ENCODE data around the gene CTSL.

Gene CTSL

GRCh38 chr9:87713278-87713987 is 12.5 kb upstream of the CTSL start:
- H3K4me1 ChIP-seq (ENCODE audit: control insufficient read depth, low read length): no peaks in the 10 kb centered on the region
- H3K79me2 ChIP-seq (ENCODE audit: control insufficient read depth, low read length): no peaks in the 10 kb centered on the region
- H3K9me3 ChIP-seq (ENCODE audit: control insufficient read depth, insufficient read depth, low read length): no peaks in the 10 kb centered on the region
- no peak for TF ChIP-seq EZH2phosphoT487 (IDR thresholded peaks at IDR 0.05; ENCODE audit: borderline replicate concordance, low read length)
- TF ChIP-seq, protein P1, sequence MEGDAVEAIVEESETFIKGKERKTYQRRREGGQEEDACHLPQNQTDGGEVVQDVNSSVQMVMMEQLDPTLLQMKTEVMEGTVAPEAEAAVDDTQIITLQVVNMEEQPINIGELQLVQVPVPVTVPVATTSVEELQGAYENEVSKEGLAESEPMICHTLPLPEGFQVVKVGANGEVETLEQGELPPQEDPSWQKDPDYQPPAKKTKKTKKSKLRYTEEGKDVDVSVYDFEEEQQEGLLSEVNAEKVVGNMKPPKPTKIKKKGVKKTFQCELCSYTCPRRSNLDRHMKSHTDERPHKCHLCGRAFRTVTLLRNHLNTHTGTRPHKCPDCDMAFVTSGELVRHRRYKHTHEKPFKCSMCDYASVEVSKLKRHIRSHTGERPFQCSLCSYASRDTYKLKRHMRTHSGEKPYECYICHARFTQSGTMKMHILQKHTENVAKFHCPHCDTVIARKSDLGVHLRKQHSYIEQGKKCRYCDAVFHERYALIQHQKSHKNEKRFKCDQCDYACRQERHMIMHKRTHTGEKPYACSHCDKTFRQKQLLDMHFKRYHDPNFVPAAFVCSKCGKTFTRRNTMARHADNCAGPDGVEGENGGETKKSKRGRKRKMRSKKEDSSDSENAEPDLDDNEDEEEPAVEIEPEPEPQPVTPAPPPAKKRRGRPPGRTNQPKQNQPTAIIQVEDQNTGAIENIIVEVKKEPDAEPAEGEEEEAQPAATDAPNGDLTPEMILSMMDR (IDR thresholded peaks at IDR 0.05; ENCODE audit: low read depth, low read length, poor library complexity, severe bottlenecking): no peak
- no peaks in the 10 kb centered on the region for H3K36me3 ChIP-seq (ENCODE audit: control insufficient read depth, low read length)
- no peaks in the 10 kb centered on the region for H4K20me1 ChIP-seq (ENCODE audit: control insufficient read depth, insufficient read depth, low read depth, low read length)
- no peaks in the 10 kb centered on the region for H3K27me3 ChIP-seq (ENCODE audit: control insufficient read depth, low read length)
- H3F3A ChIP-seq (ENCODE audit: control insufficient read depth, insufficient read depth): no peaks in the 10 kb centered on the region
- H3K4me2 ChIP-seq (ENCODE audit: low read length): no peak overlapping the region
- no peak overlapping the region for H3K4me3 ChIP-seq (ENCODE audit: low read length)
- H3K9me2 ChIP-seq (replicated peaks; ENCODE audit: control insufficient read depth, low read length): no peaks in the 10 kb centered on the region
- no peak overlapping the region for H3K27ac ChIP-seq (ENCODE audit: low read depth, low read length)

DNA sequence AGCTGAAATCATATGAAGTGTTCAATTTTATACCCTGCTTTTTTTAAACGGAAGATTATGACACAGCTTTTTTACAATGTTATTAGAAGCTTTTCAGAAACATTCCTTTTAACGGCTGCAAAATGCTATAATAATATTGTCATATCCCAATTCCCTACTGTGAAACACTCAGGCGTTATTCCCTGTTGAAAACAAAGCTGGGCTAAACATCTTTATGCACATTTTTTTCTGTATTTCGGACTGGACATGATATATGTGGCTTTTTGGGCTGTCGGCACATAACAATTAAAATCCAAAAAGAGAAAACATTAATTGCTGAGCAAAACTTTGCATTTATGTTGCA is 12.0 kb upstream of the CTSL start:
- no peak overlapping the region for H3K4me2 ChIP-seq (ENCODE audit: low read length)
- H3K36me3 ChIP-seq (ENCODE audit: control insufficient read depth, low read length): no peaks in the 10 kb centered on the region
- H3K79me2 ChIP-seq (ENCODE audit: control insufficient read depth, low read length): no peaks in the 10 kb centered on the region
- H3K9me3 ChIP-seq (ENCODE audit: control insufficient read depth, insufficient read depth, low read length): no peaks in the 10 kb centered on the region
- no peaks in the 10 kb centered on the region for H3K9me2 ChIP-seq (replicated peaks; ENCODE audit: control insufficient read depth, low read length)
- no peak overlapping the region for H3K27ac ChIP-seq (ENCODE audit: low read depth, low read length)
- TF ChIP-seq, protein P1 (IDR thresholded peaks at IDR 0.05; ENCODE audit: low read depth, low read length, poor library complexity, severe bottlenecking): no peak
- H4K20me1 ChIP-seq (ENCODE audit: control insufficient read depth, insufficient read depth, low read depth, low read length): no peaks in the 10 kb centered on the region
- H3K4me3 ChIP-seq (ENCODE audit: low read length): no peak overlapping the region
- no peaks in the 10 kb centered on the region for H3K27me3 ChIP-seq (ENCODE audit: control insufficient read depth, low read length)
- H3F3A ChIP-seq (ENCODE audit: control insufficient read depth, insufficient read depth): no peaks in the 10 kb centered on the region
- H3K4me1 ChIP-seq (ENCODE audit: control insufficient read depth, low read length): no peaks in the 10 kb centered on the region

- Histone ChIP-seq H3K4me2 (ENCODE audit: low read length) (no peak overlapping the region), H3K9me2 (replicated peaks; ENCODE audit: control insufficient read depth, low read length) (no peaks in the 10 kb centered on the region), H3K27ac (ENCODE audit: low read depth, low read length) (no peak overlapping the region), H3K79me2 (ENCODE audit: control insufficient read depth, low read length) (no peaks in the 10 kb centered on the region), H4K20me1 (ENCODE audit: control insufficient read depth, insufficient read depth, low read depth, low read length) (no peaks in the 10 kb centered on the region), H3K9me3 (ENCODE audit: control insufficient read depth, insufficient read depth, low read length) (no peaks in the 10 kb centered on the region), H3F3A (ENCODE audit: control insufficient read depth, insufficient read depth) (no peaks in the 10 kb centered on the region), H3K4me1 (ENCODE audit: control insufficient read depth, low read length) (no peaks in the 10 kb centered on the region), H3K4me3 (ENCODE audit: low read length) (no peak overlapping the region), H3K36me3 (ENCODE audit: control insufficient read depth, low read length) (no peaks in the 10 kb centered on the region), H3K27me3 (ENCODE audit: control insufficient read depth, low read length) (no peaks in the 10 kb centered on the region)
- TF ChIP-seq EZH2phosphoT487 (IDR thresholded peaks at IDR 0.05; ENCODE audit: borderline replicate concordance, low read length): no peak
Observed at GRCh38 chr9:87714819-87715218, 11.1 kb upstream of the CTSL start.

DNA sequence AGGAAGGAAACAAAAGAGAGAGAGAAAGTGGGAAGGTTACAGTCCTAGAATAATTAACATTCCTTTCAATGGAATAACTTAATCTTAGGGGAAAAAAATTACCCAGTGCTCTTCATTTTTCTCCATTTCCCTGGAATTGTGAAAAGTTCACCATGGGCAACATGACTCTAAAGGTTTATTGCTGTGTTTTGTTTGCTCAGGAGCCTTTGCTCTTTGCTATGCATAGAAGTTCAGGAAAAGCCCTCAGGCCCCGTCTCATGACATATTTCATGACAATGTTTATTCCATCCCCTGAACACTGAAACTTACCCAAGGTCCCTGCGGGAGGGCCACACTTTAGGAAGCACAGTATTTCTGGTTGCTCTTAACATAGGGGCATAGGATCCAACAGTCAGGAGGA is 9.8 kb upstream of the CTSL start:
- Histone ChIP-seq H3K79me2 (ENCODE audit: control insufficient read depth, low read length) (no peaks in the 10 kb centered on the region), H3K27me3 (ENCODE audit: control insufficient read depth, low read length) (no peaks in the 10 kb centered on the region), H3K27ac (ENCODE audit: low read depth, low read length) (no peak overlapping the region), H3F3A (ENCODE audit: control insufficient read depth, insufficient read depth) (no peaks in the 10 kb centered on the region), H3K4me2 (ENCODE audit: low read length) (no peak overlapping the region), H3K9me2 (replicated peaks; ENCODE audit: control insufficient read depth, low read length) (no peaks in the 10 kb centered on the region), H3K9me3 (ENCODE audit: control insufficient read depth, insufficient read depth, low read length) (no peaks in the 10 kb centered on the region), H3K4me1 (ENCODE audit: control insufficient read depth, low read length) (no peaks in the 10 kb centered on the region), H4K20me1 (ENCODE audit: control insufficient read depth, insufficient read depth, low read depth, low read length) (no peaks in the 10 kb centered on the region), H3K36me3 (ENCODE audit: control insufficient read depth, low read length) (no peaks in the 10 kb centered on the region), H3K4me3 (ENCODE audit: low read length) (no peak overlapping the region)
- no peak for TF ChIP-seq EZH2phosphoT487 (IDR thresholded peaks at IDR 0.05; ENCODE audit: borderline replicate concordance, low read length)
- TF ChIP-seq, protein P1 (IDR thresholded peaks at IDR 0.05; ENCODE audit: low read depth, low read length, poor library complexity, severe bottlenecking): no peak

All from DOHH2 (cell line).